WTC11 (cell line): ENCODE data around the gene FMN2.

Source experiments
- ATF3 ChIP-seq: sonication (generic); formaldehyde crosslinking; conservative IDR thresholded peaks from 2 replicates; pipeline ENCODE4 v1.8.1; 2022; ENCODE audit warnings: mild to moderate bottlenecking, missing genetic modification reagents
- CTCF ChIP-seq: fragments of 200-600 bp; IDR thresholded peaks from 2 replicates; pipeline ENCODE4 v1.8.0; 2022; ENCODE audit warnings: antibody characterized with exemption
- MLX ChIP-seq: sonication (generic); formaldehyde crosslinking; IDR thresholded peaks from 2 replicates; pipeline ENCODE4 v1.8.1; 2023; ENCODE audit warnings: mild to moderate bottlenecking, missing genetic modification reagents, moderate library complexity
- NFE2L1 ChIP-seq: sonication (generic); formaldehyde crosslinking; IDR thresholded peaks from 2 replicates; pipeline ENCODE4 v1.8.1; 2023; ENCODE audit warnings: missing genetic modification reagents
- ZNF416 ChIP-seq: fragments of 250-450 bp; sonication (Bioruptor Pico); IDR thresholded peaks from 2 replicates; pipeline ENCODE4 v1.9.0; 2021; ENCODE audit warnings: mild to moderate bottlenecking, inconsistent platforms

- no peak for TF ChIP-seq NFE2L1 (CRISPR knock-in tag)
- TF ChIP-seq ATF3 (CRISPR knock-in tag) = no peak
- no peak for TF ChIP-seq MLX (CRISPR knock-in tag)
- no peak for TF ChIP-seq CTCF
- no peak for TF ChIP-seq ZNF416 (CRISPR knock-in tag)
Measured at GRCh38 chr1:240285540-240285939, 193.9 kb downstream of the FMN2 start.
